GM12872 (cell line): Measurements from ENCODE around the gene SPDL1.

Experiments used
- CTCF ChIP-seq: IDR thresholded peaks from 3 replicates; pipeline ENCODE4 v1.5.1; 2011; ENCODE audit warnings: low read depth, mild to moderate bottlenecking, low read length, moderate library complexity; ENCODE audit not compliant: insufficient read depth

SPDL1 gene

DNA sequence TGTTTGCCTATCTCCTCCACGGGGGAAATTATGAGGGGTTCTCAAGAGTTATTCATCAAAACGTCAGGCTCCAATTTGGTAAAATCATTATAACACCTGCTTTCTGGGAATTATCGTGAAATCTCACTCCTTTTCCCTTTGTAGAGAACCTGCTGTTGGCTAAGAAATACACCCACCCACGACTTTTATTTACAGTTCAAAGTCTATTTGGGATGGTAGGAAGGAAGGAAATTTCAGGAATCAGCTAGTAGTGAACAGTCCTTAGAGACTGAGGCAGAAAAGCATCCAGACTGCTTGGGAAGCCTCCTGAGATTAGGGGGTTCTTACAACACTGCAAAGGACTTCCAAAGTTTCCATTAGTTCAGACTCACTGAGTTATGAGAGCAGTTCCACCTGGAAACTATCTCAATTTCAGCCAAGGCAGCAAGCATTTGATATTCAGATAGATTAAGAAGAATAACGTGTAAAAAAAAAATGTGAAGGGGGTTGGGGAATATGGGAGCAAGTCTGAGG is 9.4 kb upstream of the SPDL1 start:
- TF ChIP-seq CTCF: no peak

GRCh38 chr5:169576181-169576598 is 7.4 kb upstream of the SPDL1 start:
- TF ChIP-seq CTCF: no peak

- TF ChIP-seq CTCF: peak; percentile 53
Measured at GRCh38 chr5:169577951-169578350, 5.6 kb upstream of the SPDL1 start.

- no peak for TF ChIP-seq CTCF
Measured at GRCh38 chr5:169580964-169581363, 2.6 kb upstream of the SPDL1 start.

DNA sequence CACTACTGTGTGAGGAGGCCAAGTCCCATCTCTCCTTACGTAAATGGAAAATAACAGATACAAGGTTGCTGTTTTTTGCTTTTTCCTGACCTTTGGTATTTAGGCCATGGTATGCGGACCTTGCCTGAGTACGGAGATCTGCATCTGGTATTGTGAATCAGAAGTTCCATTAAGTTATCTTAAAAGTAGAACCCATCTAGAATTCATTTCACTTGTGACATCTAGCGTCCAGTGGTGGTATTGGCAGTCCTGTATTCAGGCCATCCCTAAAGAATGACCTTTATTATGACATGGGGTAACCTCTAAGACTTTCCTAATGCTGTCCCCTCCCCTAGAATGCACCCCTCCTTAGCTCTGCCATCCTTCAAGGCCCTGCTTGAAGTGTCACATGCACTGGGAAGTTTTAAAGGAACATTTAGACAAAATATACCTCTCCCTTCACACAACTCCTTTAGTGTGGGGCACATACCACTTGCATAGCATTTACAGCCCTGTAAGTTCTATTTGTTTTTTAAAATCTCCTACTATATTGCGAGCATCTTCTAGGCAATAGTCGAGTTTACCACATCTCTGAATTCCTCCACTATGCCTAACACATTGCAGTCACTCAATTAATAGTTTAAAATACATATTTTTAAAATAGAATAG is 1.9 kb upstream of the SPDL1 start:
- TF ChIP-seq CTCF: peak; percentile 85

DNA sequence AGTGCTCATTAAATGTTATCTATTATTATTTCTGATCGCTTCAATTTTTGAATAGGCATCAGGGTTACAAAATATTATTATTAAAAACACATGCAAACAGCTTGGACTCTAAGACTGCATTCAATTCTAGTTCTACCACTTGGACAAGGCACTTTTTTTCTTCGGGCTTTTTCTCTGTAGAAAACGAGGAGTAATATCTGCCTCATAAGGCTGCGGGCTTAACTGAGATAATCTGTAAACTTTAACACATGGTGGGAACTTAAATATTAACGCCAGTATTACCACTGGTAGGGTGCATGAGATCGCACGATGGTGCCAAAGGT is 511 bp upstream of the SPDL1 start:
- TF ChIP-seq CTCF: no peak

DNA sequence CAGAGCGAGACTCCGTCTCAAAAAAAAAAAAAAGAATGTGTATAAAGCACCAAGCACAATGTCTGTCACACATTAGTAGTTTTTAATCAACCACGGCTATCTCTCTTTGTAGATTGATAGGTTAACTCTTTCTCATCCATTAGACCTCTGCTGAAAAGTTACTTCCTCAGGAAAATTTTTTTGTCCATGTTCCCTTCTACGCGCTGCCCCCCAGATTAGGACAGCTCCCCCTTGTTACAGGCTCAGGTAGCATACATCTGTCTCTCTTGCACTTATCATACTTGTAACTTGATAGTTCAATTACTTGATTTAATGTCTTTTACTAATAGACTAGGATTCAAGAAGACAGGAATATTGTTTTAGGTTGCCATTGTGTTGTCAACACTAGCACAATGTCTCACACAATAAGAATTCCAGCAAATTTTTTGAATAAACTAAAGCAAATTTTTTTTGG is 1.5 kb downstream of the SPDL1 start:
- no peak for TF ChIP-seq CTCF

- no peak for TF ChIP-seq CTCF
Measured at GRCh38 chr5:169590602-169591001, 7.0 kb downstream of the SPDL1 start.
